Activated T-cell treated with anti-CD3 and anti-CD28 coated beads for 48 hours (primary cell): ENCODE data around the gene HCFC1R1.
"Not testable (repeated sequence)": the region's sequence is repeated elsewhere in the genome, so short reads cannot be mapped to it uniquely, and the experiment has no call there.

Experiments
- DNase-seq: peaks from one replicate; pipeline ENCODE4 v3.0.0-alpha.2; 2020; ENCODE audit warnings: low read depth

The HCFC1R1 gene

GRCh38 chr16:3057181-3058138 lies 33.7 kb upstream of the HCFC1R1 start:
- DNase-seq, result no peak

- DNase-seq, result no peak
Measured at GRCh38 chr16:3056336-3057180, 32.8 kb upstream of the HCFC1R1 start.

- not testable (repeated sequence) for DNase-seq
Measured at GRCh38 chr16:3055734-3056115, 32.0 kb upstream of the HCFC1R1 start.

GRCh38 chr16:3054965-3055733 lies 31.4 kb upstream of the HCFC1R1 start:
- no peak for DNase-seq

GRCh38 chr16:3053330-3053710 lies 29.6 kb upstream of the HCFC1R1 start:
- DNase-seq, result not testable (repeated sequence)

GRCh38 chr16:3052571-3053329 lies 29.0 kb upstream of the HCFC1R1 start:
- not testable (repeated sequence) for DNase-seq

GRCh38 chr16:3051494-3051893 lies 27.8 kb upstream of the HCFC1R1 start:
- DNase-seq, result no peak

- DNase-seq, result no peak
Measured at GRCh38 chr16:3051009-3051408, 27.3 kb upstream of the HCFC1R1 start.

- no peak for DNase-seq
Measured at GRCh38 chr16:3050487-3050886, 26.7 kb upstream of the HCFC1R1 start.

- no peak for DNase-seq
Measured at GRCh38 chr16:3049921-3050481, 26.3 kb upstream of the HCFC1R1 start.

GRCh38 chr16:3047387-3047720 lies 23.6 kb upstream of the HCFC1R1 start:
- DNase-seq, result no peak

GRCh38 chr16:3046641-3047386 lies 23.1 kb upstream of the HCFC1R1 start:
- no peak for DNase-seq

GRCh38 chr16:3045758-3046640 lies 22.3 kb upstream of the HCFC1R1 start, which contains the start of gene MMP25:
Gene MMP25 (plus strand): TSS chr16:3046561. CDS start chr16:3046918, 357 bp downstream.
- DNase-seq, result no peak

- no peak for DNase-seq
Measured at GRCh38 chr16:3044708-3045107, 21.0 kb upstream of the HCFC1R1 start.

GRCh38 chr16:3042376-3042775 lies 18.6 kb upstream of the HCFC1R1 start:
- no peak for DNase-seq

- no peak for DNase-seq
Measured at GRCh38 chr16:3038896-3039295, 15.2 kb upstream of the HCFC1R1 start.

GRCh38 chr16:3038256-3038655 lies 14.5 kb upstream of the HCFC1R1 start:
- DNase-seq, result no peak

GRCh38 chr16:3036726-3037315 lies 13.1 kb upstream of the HCFC1R1 start, which contains the start of gene BICDL2:
Gene BICDL2 (minus strand): TSS chr16:3036944. CDS start chr16:3035496, 1,448 bp downstream.
- DNase-seq, result no peak
